IgD-negative memory B cell (primary cell): ENCODE measurements around the gene CUTA. TPM values are rescaled to one million over a fixed set of nuclear protein-coding genes. Genes with fewer than 3 reads are reported as not detected.
A peak's percentile ranks its signal among the peaks of the same experiment; 100 is the strongest.
"Not testable (repeated sequence)": the region's sequence is repeated elsewhere in the genome, so short reads cannot be mapped to it uniquely, and the experiment has no call there.

Source experiments
- H3K27ac Mint-ChIP-seq, 3 donors: one replicate each; pipeline ENCODE4 v1.8.0; 2020 to 2022; ENCODE audit warnings: mild to moderate bottlenecking in 3 of 3, mixed read lengths in 3 of 3, moderate library complexity in 1 of 3
- H3K27me3 Mint-ChIP-seq: one replicate; pipeline ENCODE4 v1.8.0; 2021; ENCODE audit warnings: mixed read lengths
- H3K36me3 Mint-ChIP-seq: one replicate; pipeline ENCODE4 v1.8.0; 2020; ENCODE audit warnings: mild to moderate bottlenecking, mixed read lengths
- H3K4me1 Mint-ChIP-seq, 3 donors: one replicate each; pipeline ENCODE4 v1.8.0; 2020 to 2022; ENCODE audit warnings: mixed read lengths in 3 of 3, mild to moderate bottlenecking in 1 of 3
- H3K4me3 Mint-ChIP-seq, 4 donors: one replicate each; pipeline ENCODE4 v1.8.0; 2020 to 2022; ENCODE audit warnings: mild to moderate bottlenecking in 4 of 4, mixed read lengths in 4 of 4, moderate library complexity in 3 of 4
- H3K9me3 Mint-ChIP-seq, 3 donors: one replicate each; pipeline ENCODE4 v1.8.0; 2020 to 2021; ENCODE audit warnings: mixed read lengths in 3 of 3, mild to moderate bottlenecking in 1 of 3
- polyA plus RNA-seq: library from polyadenylated mRNA; unstranded; fragments of 300-500 nt; fragmentation: Illumina TruSeq; gene quantifications from one replicate; pipeline ENCODE4 v1.2.3, GENCODE V29; 2021

The CUTA gene
- polyA plus RNA-seq, 1 donor from 2014 or later = 449 TPM

GRCh38 chr6:33390767-33391277 lies 27.1 kb downstream of the CUTA start:
- Mint-ChIP-seq H3K9me3 (no peaks in the 10 kb centered on the region), H3K27ac (peak overlapping the region; percentile 64 to 99 (median 98)), H3K4me1 (peaks cover 10 to 24% (median 24%) of the 10 kb centered on the region in 3 donors), H3K36me3 (no peaks in the 10 kb centered on the region), H3K27me3 (peaks cover 3% of the 10 kb centered on the region), H3K4me3 (peak overlapping the region; percentile 42 to 94 (median 82))

- H3K4me1 Mint-ChIP-seq = peaks cover 10 to 24% (median 23%) of the 10 kb centered on the region in 3 donors
- H3K36me3 Mint-ChIP-seq = no peaks in the 10 kb centered on the region
- H3K27ac Mint-ChIP-seq = peak overlapping the region in 2 of 3 donors; percentile 98 to 99
- H3K27me3 Mint-ChIP-seq = peaks cover 3% of the 10 kb centered on the region
- H3K4me3 Mint-ChIP-seq = peak overlapping the region in 1 of 4 donors; percentile 42
- no peaks in the 10 kb centered on the region for H3K9me3 Mint-ChIP-seq
These were observed 27.7 kb downstream of the CUTA start for GRCh38 chr6:33390173-33390572.

- no peaks in the 10 kb centered on the region for H3K27me3 Mint-ChIP-seq
- H3K36me3 Mint-ChIP-seq = no peaks in the 10 kb centered on the region
- H3K4me3 Mint-ChIP-seq = no peak overlapping the region
- H3K9me3 Mint-ChIP-seq = no peaks in the 10 kb centered on the region
- H3K27ac Mint-ChIP-seq = no peak overlapping the region
- peaks cover 0 to 1% (median 0%) of the 10 kb centered on the region in 3 donors for H3K4me1 Mint-ChIP-seq
These were observed 33.3 kb downstream of the CUTA start for GRCh38 chr6:33384581-33385020.

- Mint-ChIP-seq H3K27me3 (no peaks in the 10 kb centered on the region), H3K36me3 (no peaks in the 10 kb centered on the region), H3K9me3 (no peaks in the 10 kb centered on the region), H3K4me1 (peaks cover 0 to 1% (median 0%) of the 10 kb centered on the region in 3 donors), H3K4me3 (no peak overlapping the region), H3K27ac (no peak overlapping the region)
These were observed 34.3 kb downstream of the CUTA start for GRCh38 chr6:33383427-33384185.

GRCh38 chr6:33380272-33380981 lies 37.5 kb downstream of the CUTA start:
- H3K36me3 Mint-ChIP-seq = no peaks in the 10 kb centered on the region
- no peak overlapping the region for H3K27ac Mint-ChIP-seq

GRCh38 chr6:33379184-33379583 lies 38.7 kb downstream of the CUTA start:
- not testable (repeated sequence) for H3K27me3 Mint-ChIP-seq, H3K36me3 Mint-ChIP-seq, H3K9me3 Mint-ChIP-seq, H3K4me3 Mint-ChIP-seq, H3K27ac Mint-ChIP-seq, H3K4me1 Mint-ChIP-seq

More at GRCh38 chr6:33380272-33380981, 37.5 kb downstream of the CUTA start:
- Mint-ChIP-seq H3K4me1 (no peaks in the 10 kb centered on the region), H3K9me3 (no peaks in the 10 kb centered on the region), H3K4me3 (no peak overlapping the region), H3K27me3 (no peaks in the 10 kb centered on the region)

- H3K27me3 Mint-ChIP-seq = no peaks in the 10 kb centered on the region
- H3K4me1 Mint-ChIP-seq = peaks cover 0 to 4% (median 2%) of the 10 kb centered on the region in 3 donors
- H3K36me3 Mint-ChIP-seq = peaks cover 2% of the 10 kb centered on the region
- H3K9me3 Mint-ChIP-seq = no peaks in the 10 kb centered on the region
- no peak overlapping the region for H3K4me3 Mint-ChIP-seq
- no peak overlapping the region for H3K27ac Mint-ChIP-seq
These were observed 40.7 kb downstream of the CUTA start for GRCh38 chr6:33377171-33377570.

- Mint-ChIP-seq H3K36me3 (peaks cover 2% of the 10 kb centered on the region), H3K4me1 (peaks cover 0 to 4% (median 2%) of the 10 kb centered on the region in 3 donors), H3K27me3 (no peaks in the 10 kb centered on the region), H3K27ac (no peak overlapping the region), H3K9me3 (no peaks in the 10 kb centered on the region), H3K4me3 (no peak overlapping the region)
These were observed 42.7 kb downstream of the CUTA start for GRCh38 chr6:33375143-33375671.

GRCh38 chr6:33373960-33374910 lies 43.7 kb downstream of the CUTA start:
- Mint-ChIP-seq H3K27ac (peak overlapping the region in 1 of 3 donors; percentile 52), H3K4me1 (peaks cover 0 to 4% (median 2%) of the 10 kb centered on the region in 3 donors), H3K4me3 (no peak overlapping the region), H3K9me3 (no peaks in the 10 kb centered on the region), H3K36me3 (peaks cover 2% of the 10 kb centered on the region), H3K27me3 (no peaks in the 10 kb centered on the region)

- Mint-ChIP-seq H3K27ac (no peak overlapping the region), H3K4me3 (no peak overlapping the region)
These were observed 45.3 kb downstream of the CUTA start for GRCh38 chr6:33372526-33373123.

GRCh38 chr6:33371901-33372300 lies 46.0 kb downstream of the CUTA start:
- not testable (repeated sequence) for H3K27ac Mint-ChIP-seq, H3K4me1 Mint-ChIP-seq, H3K4me3 Mint-ChIP-seq, H3K27me3 Mint-ChIP-seq, H3K36me3 Mint-ChIP-seq, H3K9me3 Mint-ChIP-seq

More at GRCh38 chr6:33372526-33373123, 45.3 kb downstream of the CUTA start:
- Mint-ChIP-seq H3K27me3 (no peaks in the 10 kb centered on the region), H3K9me3 (no peaks in the 10 kb centered on the region), H3K4me1 (peaks cover 0 to 4% (median 2%) of the 10 kb centered on the region in 3 donors), H3K36me3 (peaks cover 2% of the 10 kb centered on the region)

- H3K27me3 Mint-ChIP-seq, H3K4me3 Mint-ChIP-seq: not testable (repeated sequence)
These were observed 50.2 kb downstream of the CUTA start for GRCh38 chr6:33367715-33368025.

GRCh38 chr6:33367009-33367714 lies 50.7 kb downstream of the CUTA start:
- H3K9me3 Mint-ChIP-seq = no peaks in the 10 kb centered on the region
- H3K4me1 Mint-ChIP-seq = no peaks in the 10 kb centered on the region
- H3K27me3 Mint-ChIP-seq = no peaks in the 10 kb centered on the region
- no peak overlapping the region for H3K27ac Mint-ChIP-seq
- H3K4me3 Mint-ChIP-seq = no peak overlapping the region
- no peaks in the 10 kb centered on the region for H3K36me3 Mint-ChIP-seq

More at GRCh38 chr6:33367715-33368025, 50.2 kb downstream of the CUTA start:
- H3K27ac Mint-ChIP-seq, H3K4me1 Mint-ChIP-seq, H3K9me3 Mint-ChIP-seq, H3K36me3 Mint-ChIP-seq: not testable (repeated sequence)
